GM12874 (cell line): ENCODE data around the gene CMTR1.

Experiments
- TF ChIP-seq, protein P1 (sequence below): IDR thresholded peaks from 2 replicates; pipeline ENCODE4 v1.5.1; 2011; ENCODE audit warnings: low read depth, mild to moderate bottlenecking, control low read depth, low read length, moderate library complexity; ENCODE audit not compliant: insufficient read depth

Gene CMTR1

GRCh38 chr6:37517411-37517812 is 84.4 kb downstream of the CMTR1 start:
- TF ChIP-seq, protein P1, sequence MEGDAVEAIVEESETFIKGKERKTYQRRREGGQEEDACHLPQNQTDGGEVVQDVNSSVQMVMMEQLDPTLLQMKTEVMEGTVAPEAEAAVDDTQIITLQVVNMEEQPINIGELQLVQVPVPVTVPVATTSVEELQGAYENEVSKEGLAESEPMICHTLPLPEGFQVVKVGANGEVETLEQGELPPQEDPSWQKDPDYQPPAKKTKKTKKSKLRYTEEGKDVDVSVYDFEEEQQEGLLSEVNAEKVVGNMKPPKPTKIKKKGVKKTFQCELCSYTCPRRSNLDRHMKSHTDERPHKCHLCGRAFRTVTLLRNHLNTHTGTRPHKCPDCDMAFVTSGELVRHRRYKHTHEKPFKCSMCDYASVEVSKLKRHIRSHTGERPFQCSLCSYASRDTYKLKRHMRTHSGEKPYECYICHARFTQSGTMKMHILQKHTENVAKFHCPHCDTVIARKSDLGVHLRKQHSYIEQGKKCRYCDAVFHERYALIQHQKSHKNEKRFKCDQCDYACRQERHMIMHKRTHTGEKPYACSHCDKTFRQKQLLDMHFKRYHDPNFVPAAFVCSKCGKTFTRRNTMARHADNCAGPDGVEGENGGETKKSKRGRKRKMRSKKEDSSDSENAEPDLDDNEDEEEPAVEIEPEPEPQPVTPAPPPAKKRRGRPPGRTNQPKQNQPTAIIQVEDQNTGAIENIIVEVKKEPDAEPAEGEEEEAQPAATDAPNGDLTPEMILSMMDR, result no peak

GRCh38 chr6:37518116-37518515 is 85.1 kb downstream of the CMTR1 start:
- TF ChIP-seq, protein P1, result no peak

- TF ChIP-seq, protein P1, result no peak
These were observed 86.4 kb downstream of the CMTR1 start for GRCh38 chr6:37519461-37519860.

- TF ChIP-seq, protein P1, result no peak
These were observed 87.9 kb downstream of the CMTR1 start for GRCh38 chr6:37520926-37521325.

DNA sequence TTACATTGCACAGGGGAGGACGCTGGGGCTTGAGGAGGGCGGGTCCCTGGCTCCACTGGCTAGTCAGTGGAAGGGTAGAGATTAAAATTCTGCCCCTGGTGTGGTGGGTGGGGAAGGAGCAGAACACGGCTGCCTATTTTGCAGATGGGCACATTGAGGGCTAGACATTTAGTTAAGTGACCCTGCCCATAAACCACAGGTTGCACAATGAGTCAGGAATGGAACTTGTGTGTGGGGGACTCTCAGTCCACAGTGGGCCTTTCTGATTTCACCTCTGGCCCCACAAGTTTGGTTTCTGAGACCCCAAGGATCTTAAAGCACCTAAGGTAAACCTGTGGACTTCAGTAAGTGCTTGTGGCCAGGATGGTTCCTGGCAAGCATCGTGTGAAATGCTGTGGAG is 88.7 kb downstream of the CMTR1 start:
- TF ChIP-seq, protein P1, result no peak

- TF ChIP-seq, protein P1, result no peak
These were observed 89.8 kb downstream of the CMTR1 start for GRCh38 chr6:37522836-37523235.

- TF ChIP-seq, protein P1, result no peak
These were observed 90.4 kb downstream of the CMTR1 start for GRCh38 chr6:37523412-37523811.
